B cell (primary cell): ENCODE data around the gene SIGLEC14. TPM values are rescaled to one million over a fixed set of nuclear protein-coding genes. Genes with fewer than 3 reads are reported as not detected.
A peak's percentile ranks its signal among the peaks of the same experiment; 100 is the strongest.

Experiments used
- ATAC-seq: fragments of 200-7000 bp; cut with Tn5 transposase; one replicate; pipeline ENCODE4 v1.10.0; 2021; ENCODE audit warnings: low read depth, mild to moderate bottlenecking, moderate number of reproducible peaks, moderate library complexity
- CTCF ChIA-PET: fragments of 350-600 bp; sonication (Branson Sonifier 250); formaldehyde crosslinking; loops from one replicate; lab custom pipeline; 2021; ENCODE audit warnings: antibody characterized with exemption, inconsistent platforms; lab: Charles Lee
- POLR2A ChIA-PET: fragments of 350-600 bp; sonication (Branson Sonifier 250); formaldehyde crosslinking; loops from one replicate; lab custom pipeline; 2021; ENCODE audit warnings: antibody characterized with exemption; lab: Charles Lee
- DNase-seq: peaks from one replicate; pipeline ENCODE4 v3.0.0; 2013
- H2AFZ ChIP-seq: 2 replicates; pipeline ENCODE4 v1.6.1; 2012; ENCODE audit warnings: mild to moderate bottlenecking, low read depth, low read length; ENCODE audit not compliant: insufficient read depth, poor library complexity, severe bottlenecking
- H3K27ac ChIP-seq, 2 donors: 1 replicate in 1 of 2; 2 replicates in 1 of 2; pipeline ENCODE4 v1.5.1; 2012 to 2013; ENCODE audit warnings: low read length in 2 of 2, mild to moderate bottlenecking in 2 of 2, moderate library complexity in 1 of 2
- H3K27me3 ChIP-seq, 4 experiments: fragments of 200-600 bp in 1 of 4; sonication (generic) in 1 of 4; replicated peaks in 1 of 4; 1 replicate in 2 of 4; 2 replicates in 2 of 4; pipeline versions ENCODE4 v1.6.1 to v1.7.0; 2013 to 2016; ENCODE audit warnings: low read length in 3 of 4, mild to moderate bottlenecking in 2 of 4, mixed read lengths in 1 of 4, moderate library complexity in 1 of 4; ENCODE audit not compliant: insufficient read depth in 4 of 4, control insufficient read depth in 3 of 4; ENCODE audit errors: control extremely low read depth in 1 of 4
- H3K36me3 ChIP-seq, 2 experiments: replicated peaks in 1 of 2; 1 replicate in 1 of 2; 2 replicates in 1 of 2; pipeline versions ENCODE4 v1.6.1 to v1.7.1; 2013; ENCODE audit warnings: low read length in 1 of 2; ENCODE audit not compliant: insufficient read depth in 2 of 2, control insufficient read depth in 1 of 2; ENCODE audit errors: control extremely low read depth in 1 of 2, extremely low read depth in 1 of 2
- H3K4me1 ChIP-seq, 2 donors: fragments of 200-600 bp in 1 of 2; sonication (generic) in 1 of 2; 1 replicate in 1 of 2; 2 replicates in 1 of 2; pipeline versions ENCODE4 v1.5.1 to v1.6.1; 2013 to 2017; ENCODE audit warnings: low read length in 2 of 2; ENCODE audit not compliant: control insufficient read depth in 2 of 2, insufficient read depth in 2 of 2
- H3K4me2 ChIP-seq: replicated peaks from 2 replicates; pipeline ENCODE3; 2012; ENCODE audit warnings: mild to moderate bottlenecking, low read depth, low read length; ENCODE audit not compliant: poor library complexity, severe bottlenecking
- H3K4me3 ChIP-seq, 5 experiments: fragments of 200-600 bp in 1 of 5; sonication (generic) in 1 of 5; 1 replicate in 3 of 5; 2 replicates in 2 of 5; pipeline versions ENCODE4 v1.5.1 to v1.7.0; 2011 to 2016; ENCODE audit warnings: low read length in 4 of 5, mild to moderate bottlenecking in 4 of 5, low read depth in 2 of 5, control low read depth in 1 of 5, moderate library complexity in 1 of 5; ENCODE audit not compliant: insufficient read depth in 1 of 5; ENCODE audit errors: control extremely low read depth in 1 of 5, extremely low read depth in 1 of 5
- H3K79me2 ChIP-seq: fragments of 200-600 bp; sonication (generic); one replicate; pipeline ENCODE4 v1.6.0; 2016; ENCODE audit warnings: low read length; ENCODE audit not compliant: control insufficient read depth, insufficient read depth
- H3K9ac ChIP-seq: fragments of 200-600 bp; sonication (generic); 2 replicates; pipeline ENCODE4 v1.6.1; 2017; ENCODE audit warnings: mild to moderate bottlenecking, low read length, moderate library complexity
- H3K9me3 ChIP-seq, 3 donors: one replicate each; pipeline versions ENCODE4 v1.6.1 to v1.7.1; 2013; ENCODE audit warnings: low read length in 2 of 3; ENCODE audit not compliant: control insufficient read depth in 2 of 3, insufficient read depth in 1 of 3; ENCODE audit errors: control extremely low read depth in 1 of 3
- H4K20me1 ChIP-seq: 2 replicates; pipeline ENCODE4 v1.6.0; 2012; ENCODE audit warnings: mild to moderate bottlenecking, low read length; ENCODE audit not compliant: insufficient read depth, control insufficient read depth, poor library complexity, severe bottlenecking
- H3K27ac Mint-ChIP-seq: one replicate; pipeline ENCODE4 v1.8.0; 2021; ENCODE audit warnings: mixed read lengths
- H3K27me3 Mint-ChIP-seq: one replicate; pipeline ENCODE4 v1.8.0; 2021; ENCODE audit warnings: mixed read lengths
- H3K4me1 Mint-ChIP-seq: one replicate; pipeline ENCODE4 v1.8.0; 2021; ENCODE audit warnings: mixed read lengths
- H3K4me3 Mint-ChIP-seq: one replicate; pipeline ENCODE4 v1.8.0; 2021; ENCODE audit warnings: mixed read lengths
- H3K9me3 Mint-ChIP-seq: one replicate; pipeline ENCODE4 v1.8.0; 2022; ENCODE audit warnings: mixed read lengths; ENCODE audit not compliant: insufficient read depth
- CTCF ChIP-seq: fragments of 200-600 bp; IDR thresholded peaks from one replicate; pipeline ENCODE4 v1.8.0; 2022; ENCODE audit warnings: antibody characterized with exemption, mild to moderate bottlenecking
- EZH2 ChIP-seq: IDR thresholded peaks from 2 replicates; pipeline ENCODE4 v1.6.1; 2012; ENCODE audit warnings: borderline replicate concordance, low read depth, mild to moderate bottlenecking, moderate library complexity, low read length; ENCODE audit not compliant: insufficient read depth, poor library complexity, severe bottlenecking
- WGBS: methylation state at CpG from one replicate; pipeline ENCODE4 v1.1.5; 2013; ENCODE audit warnings: missing lambda C conversion rate; ENCODE audit not compliant: insufficient coverage; 5-methylcytosine and 5-hydroxymethylcytosine counted together
- intact Hi-C: fragments of 100-400 bp; cut with micrococcal nuclease; formaldehyde crosslinking; loops from one replicate; pipeline ENCODE4 v1.10.0; 2022
- polyA plus RNA-seq: library from polyadenylated mRNA; depleted of rRNA; stranded (reverse); fragments of >200 nt; gene quantifications from 2 replicates; pipeline ENCODE4 v1.2.3, GENCODE V29; 2012
- total RNA-seq, 2 donors: library from RNA; stranded (reverse); fragments of 120-200 nt in 1 of 2; gene quantifications; 1 replicate in 1 of 2; 2 replicates in 1 of 2; pipeline versions ENCODE4 v1.2.3 to v1.2.4, GENCODE V29; 2013 to 2022

SIGLEC14 gene
- total and polyA plus RNA-seq, 2 donors (not counting 1 experiment from before 2014, with no cell fraction given): 11.2 to 30.0 TPM

- Histone ChIP-seq H3K27me3 (peaks cover 0 to 28% (median 18%) of the 10 kb centered on the region in 4 experiments), H2AFZ (no peak overlapping the region), H3K36me3 (no peaks in the 10 kb centered on the region), H3K9ac (no peak overlapping the region), H3K4me2 (no peak overlapping the region), H3K79me2 (no peaks in the 10 kb centered on the region), H4K20me1 (no peaks in the 10 kb centered on the region), H3K27ac (no peak overlapping the region), H3K4me3 (no peak overlapping the region), H3K4me1 (peaks cover 7 to 8% of the 10 kb centered on the region in 2 donors), H3K9me3 (peaks cover 0 to 3% (median 0%) of the 10 kb centered on the region in 3 donors)
- Mint-ChIP-seq H3K4me3 (no peak overlapping the region), H3K4me1 (peaks cover 9% of the 10 kb centered on the region), H3K27me3 (peaks cover 38% of the 10 kb centered on the region), H3K9me3 (no peaks in the 10 kb centered on the region), H3K27ac (no peak overlapping the region)
- ChIA-PET POLR2A (interaction anchor here (0.8 kb wide), 1 partner anchor 244 kb away, joined by 4 read pairs; the partner anchor contains the start of gene SIGLEC10), CTCF (interaction anchor here (0.6 to 13.4 kb wide), 35 partner anchors 8 to 365 kb away, joined by 3 to 681 read pairs (median 4); partner anchors contain the start of genes CEACAM18, FPR1, SIGLEC10 and SIGLEC6)
- 8% methylated on average over 2 of the region's 10 CpGs for WGBS
- DNase-seq (peak; percentile 80), ATAC-seq (peak; percentile 62)
- intact Hi-C loops: loop anchor here (1.0 to 5.0 kb wide), 4 partner anchors 188 to 639 kb away; no protein-coding TSS in a partner anchor
- TF ChIP-seq CTCF: peak; percentile 75
- TF ChIP-seq EZH2: no peak
Observed at GRCh38 chr19:51660975-51661600, 14.5 kb upstream of the SIGLEC14 start.

- no peaks in the 10 kb centered on the region for H3K27me3 ChIP-seq
- DNase-seq (no peak), ATAC-seq (no peak)
- no peaks in the 10 kb centered on the region for H3K36me3 ChIP-seq
- H3K4me3 ChIP-seq: no peak overlapping the region
- Mint-ChIP-seq H3K27ac (no peak overlapping the region), H3K27me3 (no peaks in the 10 kb centered on the region), H3K9me3 (no peaks in the 10 kb centered on the region), H3K4me1 (peaks cover 54% of the 10 kb centered on the region), H3K4me3 (no peak overlapping the region)
- H3K9me3 ChIP-seq: no peaks in the 10 kb centered on the region
- intact Hi-C loops: loop anchor here (5.0 kb wide), 1 partner anchor 122 kb away; the partner anchor contains the start of gene SIGLEC6
- WGBS: 100% methylated on average over 2 of the region's 4 CpGs
- no peak overlapping the region for H3K9ac ChIP-seq
- no peak overlapping the region for H3K4me2 ChIP-seq
- ChIA-PET POLR2A (interaction anchor here (0.6 kb wide), 1 partner anchor 102 kb away, joined by 3 read pairs; no protein-coding TSS in a partner anchor), CTCF (interaction anchor here (0.5 to 13.4 kb wide), 26 partner anchors 10 to 259 kb away, joined by 3 to 681 read pairs (median 4); partner anchors contain the start of genes CEACAM18 and SIGLEC6)
- TF ChIP-seq CTCF (no peak), EZH2 (no peak)
- H4K20me1 ChIP-seq: no peaks in the 10 kb centered on the region
- peaks cover 41 to 44% of the 10 kb centered on the region in 2 donors for H3K4me1 ChIP-seq
- no peak overlapping the region for H3K27ac ChIP-seq
- H3K79me2 ChIP-seq: no peaks in the 10 kb centered on the region
- no peak overlapping the region for H2AFZ ChIP-seq
Observed at GRCh38 chr19:51654783-51655182, 8.2 kb upstream of the SIGLEC14 start.
